DOHH2 (cell line): ENCODE results near the gene SOX9.

Experiments
- H3F3A ChIP-seq: fragments of 200-600 bp; sonication (generic), shearing (Covaris generic); 2 replicates; pipeline ENCODE4 v1.6.0; 2016; ENCODE audit warnings: antibody characterized with exemption, mild to moderate bottlenecking; ENCODE audit not compliant: control insufficient read depth, insufficient read depth
- H3K27ac ChIP-seq: fragments of 200-600 bp; sonication (generic); 2 replicates; pipeline ENCODE4 v1.5.1; 2014; ENCODE audit warnings: low read depth, mild to moderate bottlenecking, low read length, moderate library complexity
- H3K27me3 ChIP-seq: fragments of 200-600 bp; sonication (generic); 2 replicates; pipeline ENCODE4 v1.6.1; 2014; ENCODE audit warnings: mild to moderate bottlenecking, low read length, mixed read lengths; ENCODE audit not compliant: control insufficient read depth
- H3K36me3 ChIP-seq: fragments of 200-600 bp; sonication (generic); 2 replicates; pipeline ENCODE4 v1.6.1; 2014; ENCODE audit warnings: mild to moderate bottlenecking, low read length, moderate library complexity, mixed read lengths; ENCODE audit not compliant: control insufficient read depth
- H3K4me1 ChIP-seq: fragments of 200-600 bp; sonication (generic); 2 replicates; pipeline ENCODE4 v1.6.1; 2014; ENCODE audit warnings: mild to moderate bottlenecking, low read length, mixed read lengths; ENCODE audit not compliant: control insufficient read depth
- H3K4me2 ChIP-seq: fragments of 200-600 bp; sonication (generic); 2 replicates; pipeline ENCODE4 v1.6.0; 2014; ENCODE audit warnings: mild to moderate bottlenecking, low read length, moderate library complexity
- H3K4me3 ChIP-seq: fragments of 200-600 bp; sonication (generic); 2 replicates; pipeline ENCODE4 v1.5.1; 2014; ENCODE audit warnings: mild to moderate bottlenecking, low read length, mixed read lengths
- H3K79me2 ChIP-seq: fragments of 200-600 bp; sonication (generic); 2 replicates; pipeline ENCODE4 v1.6.1; 2014; ENCODE audit warnings: mild to moderate bottlenecking, low read length, mixed read lengths; ENCODE audit not compliant: control insufficient read depth
- H3K9me2 ChIP-seq: fragments of 200-600 bp; sonication (generic); replicated peaks from 2 replicates; pipeline ENCODE4 v1.6.1; 2014; ENCODE audit warnings: mild to moderate bottlenecking, low read length, mixed read lengths; ENCODE audit not compliant: control insufficient read depth
- H3K9me3 ChIP-seq: fragments of 200-600 bp; sonication (generic); 2 replicates; pipeline ENCODE4 v1.6.1; 2014; ENCODE audit warnings: antibody characterized with exemption, low read length, mixed read lengths; ENCODE audit not compliant: control insufficient read depth, insufficient read depth
- H4K20me1 ChIP-seq: fragments of 200-600 bp; sonication (generic); 2 replicates; pipeline ENCODE4 v1.6.0; 2014; ENCODE audit warnings: low read depth, mild to moderate bottlenecking, antibody characterized with exemption, low read length, moderate library complexity; ENCODE audit not compliant: control insufficient read depth, insufficient read depth
- CTCF ChIP-seq: fragments of 200-600 bp; sonication (generic); IDR thresholded peaks from one replicate; pipeline ENCODE4 v1.5.1; 2014; ENCODE audit warnings: antibody characterized with exemption, mild to moderate bottlenecking, low read depth, low read length; ENCODE audit not compliant: poor library complexity, severe bottlenecking
- EZH2phosphoT487 ChIP-seq: fragments of 200-600 bp; sonication (generic); IDR thresholded peaks from 2 replicates; pipeline ENCODE4 v1.6.1; 2017; ENCODE audit warnings: borderline replicate concordance, mild to moderate bottlenecking, antibody characterized with exemption, low read length, moderate library complexity, mixed read lengths

Gene SOX9

GRCh38 chr17:72142614-72143013 lies 21.8 kb downstream of the SOX9 start:
- no peak overlapping the region for H3K27ac ChIP-seq
- no peaks in the 10 kb centered on the region for H3F3A ChIP-seq
- H3K36me3 ChIP-seq = no peaks in the 10 kb centered on the region

GRCh38 chr17:72143245-72143644 lies 22.4 kb downstream of the SOX9 start:
- H3K9me2 ChIP-seq = no peaks in the 10 kb centered on the region
- no peak overlapping the region for H3K27ac ChIP-seq
- H3K4me1 ChIP-seq = no peaks in the 10 kb centered on the region
- H3K36me3 ChIP-seq = no peaks in the 10 kb centered on the region
- H3K4me3 ChIP-seq = no peak overlapping the region
- peaks cover 3% of the 10 kb centered on the region; the same call in 1 of the 2 replicates for H3K27me3 ChIP-seq
- H4K20me1 ChIP-seq = no peaks in the 10 kb centered on the region
- H3K4me2 ChIP-seq = no peak overlapping the region
- H3K79me2 ChIP-seq = no peaks in the 10 kb centered on the region
- H3K9me3 ChIP-seq = no peaks in the 10 kb centered on the region
- TF ChIP-seq CTCF (no peak), EZH2phosphoT487 (no peak)
- no peaks in the 10 kb centered on the region for H3F3A ChIP-seq

More at GRCh38 chr17:72142614-72143013, 21.8 kb downstream of the SOX9 start:
- Histone ChIP-seq H3K79me2 (no peaks in the 10 kb centered on the region), H3K4me3 (no peak overlapping the region), H4K20me1 (no peaks in the 10 kb centered on the region), H3K4me2 (no peak overlapping the region), H3K9me3 (no peaks in the 10 kb centered on the region), H3K9me2 (no peaks in the 10 kb centered on the region), H3K27me3 (peaks cover 3% of the 10 kb centered on the region; the same call in 1 of the 2 replicates), H3K4me1 (no peaks in the 10 kb centered on the region)
- no peak for TF ChIP-seq EZH2phosphoT487

GRCh38 chr17:72144101-72144500 lies 23.3 kb downstream of the SOX9 start:
- no peak for TF ChIP-seq CTCF
- no peak for TF ChIP-seq EZH2phosphoT487

GRCh38 chr17:72145562-72145961 lies 24.7 kb downstream of the SOX9 start:
- H3K9me2 ChIP-seq = no peaks in the 10 kb centered on the region
- no peaks in the 10 kb centered on the region for H4K20me1 ChIP-seq
- TF ChIP-seq CTCF (no peak), EZH2phosphoT487 (no peak)
- no peak overlapping the region for H3K4me2 ChIP-seq
- no peak overlapping the region for H3K4me3 ChIP-seq
- H3K9me3 ChIP-seq = no peaks in the 10 kb centered on the region
- H3K4me1 ChIP-seq = no peaks in the 10 kb centered on the region
- H3K27me3 ChIP-seq = peaks cover 3% of the 10 kb centered on the region; the same call in 1 of the 2 replicates
- no peaks in the 10 kb centered on the region for H3K79me2 ChIP-seq
- no peaks in the 10 kb centered on the region for H3K36me3 ChIP-seq
- H3F3A ChIP-seq = no peaks in the 10 kb centered on the region
- no peak overlapping the region for H3K27ac ChIP-seq

More at GRCh38 chr17:72144101-72144500, 23.3 kb downstream of the SOX9 start:
- H3K9me2 ChIP-seq = no peaks in the 10 kb centered on the region
- H3K27ac ChIP-seq = no peak overlapping the region
- no peaks in the 10 kb centered on the region for H3K36me3 ChIP-seq
- H3F3A ChIP-seq = no peaks in the 10 kb centered on the region
- no peaks in the 10 kb centered on the region for H3K79me2 ChIP-seq
- H3K4me1 ChIP-seq = no peaks in the 10 kb centered on the region
- H3K27me3 ChIP-seq = peaks cover 3% of the 10 kb centered on the region; the same call in 1 of the 2 replicates
- no peaks in the 10 kb centered on the region for H4K20me1 ChIP-seq
- no peak overlapping the region for H3K4me2 ChIP-seq
- H3K9me3 ChIP-seq = no peaks in the 10 kb centered on the region
- no peak overlapping the region for H3K4me3 ChIP-seq
